Vagina (tissue), 2 donors: Measurements from ENCODE around the gene CCDC150.

Source experiments
- CTCF ChIP-seq, 3 experiments: fragments of 450-650 bp in 2 of 3; fragments of 200-600 bp in 1 of 3; sonication (generic) in 1 of 3; IDR thresholded peaks; one replicate each; pipeline ENCODE4 v1.5.1; 2017 to 2019; ENCODE audit warnings: antibody characterized with exemption in 3 of 3, mild to moderate bottlenecking in 2 of 3, moderate library complexity in 2 of 3
- POLR2A ChIP-seq, 2 donors: fragments of 450-650 bp; IDR thresholded peaks; one replicate each; pipeline ENCODE4 v1.6.1; 2017; ENCODE audit warnings: antibody characterized with exemption in 2 of 2, mild to moderate bottlenecking in 2 of 2, moderate library complexity in 2 of 2
- POLR2AphosphoS5 ChIP-seq, 2 donors: sonication (generic); formaldehyde crosslinking; IDR thresholded peaks; one replicate each; pipeline ENCODE4 v1.9.0; 2017; ENCODE audit warnings: antibody characterized with exemption in 2 of 2, mild to moderate bottlenecking in 2 of 2, low read depth in 1 of 2; ENCODE audit not compliant: insufficient read depth in 1 of 2

- TF ChIP-seq CTCF (IDR thresholded peaks at IDR 0.05), result no peak
- no peak for TF ChIP-seq POLR2A (IDR thresholded peaks at IDR 0.05)
- no peak for TF ChIP-seq POLR2AphosphoS5 (IDR thresholded peaks at IDR 0.05; ENCODE audit: insufficient read depth in 1 of 2, low read depth in 1 of 2)
These were observed 32.4 kb upstream of the CCDC150 start for GRCh38 chr2:196607073-196607472.
